HG02798 (cell line): ENCODE measurements around the gene SLCO4A1.
A peak's percentile ranks its signal among the peaks of the same experiment; 100 is the strongest.

Experiments
- ATAC-seq: cut with Tn5 transposase; IDR thresholded peaks from one replicate; pipeline ENCODE4 v1.9.1; 2021; ENCODE audit warnings: mild to moderate bottlenecking; ENCODE audit not compliant: unreplicated experiment, poor library complexity

Gene SLCO4A1, protein sequence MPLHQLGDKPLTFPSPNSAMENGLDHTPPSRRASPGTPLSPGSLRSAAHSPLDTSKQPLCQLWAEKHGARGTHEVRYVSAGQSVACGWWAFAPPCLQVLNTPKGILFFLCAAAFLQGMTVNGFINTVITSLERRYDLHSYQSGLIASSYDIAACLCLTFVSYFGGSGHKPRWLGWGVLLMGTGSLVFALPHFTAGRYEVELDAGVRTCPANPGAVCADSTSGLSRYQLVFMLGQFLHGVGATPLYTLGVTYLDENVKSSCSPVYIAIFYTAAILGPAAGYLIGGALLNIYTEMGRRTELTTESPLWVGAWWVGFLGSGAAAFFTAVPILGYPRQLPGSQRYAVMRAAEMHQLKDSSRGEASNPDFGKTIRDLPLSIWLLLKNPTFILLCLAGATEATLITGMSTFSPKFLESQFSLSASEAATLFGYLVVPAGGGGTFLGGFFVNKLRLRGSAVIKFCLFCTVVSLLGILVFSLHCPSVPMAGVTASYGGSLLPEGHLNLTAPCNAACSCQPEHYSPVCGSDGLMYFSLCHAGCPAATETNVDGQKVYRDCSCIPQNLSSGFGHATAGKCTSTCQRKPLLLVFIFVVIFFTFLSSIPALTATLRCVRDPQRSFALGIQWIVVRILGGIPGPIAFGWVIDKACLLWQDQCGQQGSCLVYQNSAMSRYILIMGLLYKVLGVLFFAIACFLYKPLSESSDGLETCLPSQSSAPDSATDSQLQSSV

GRCh38 chr20:62642051-62642665 lies at the start of gene SLCO4A1:
Gene SLCO4A1 (plus strand): TSS chr20:62642503. CDS start chr20:62656455, 13,952 bp downstream.
- ATAC-seq: peak; percentile 69

DNA sequence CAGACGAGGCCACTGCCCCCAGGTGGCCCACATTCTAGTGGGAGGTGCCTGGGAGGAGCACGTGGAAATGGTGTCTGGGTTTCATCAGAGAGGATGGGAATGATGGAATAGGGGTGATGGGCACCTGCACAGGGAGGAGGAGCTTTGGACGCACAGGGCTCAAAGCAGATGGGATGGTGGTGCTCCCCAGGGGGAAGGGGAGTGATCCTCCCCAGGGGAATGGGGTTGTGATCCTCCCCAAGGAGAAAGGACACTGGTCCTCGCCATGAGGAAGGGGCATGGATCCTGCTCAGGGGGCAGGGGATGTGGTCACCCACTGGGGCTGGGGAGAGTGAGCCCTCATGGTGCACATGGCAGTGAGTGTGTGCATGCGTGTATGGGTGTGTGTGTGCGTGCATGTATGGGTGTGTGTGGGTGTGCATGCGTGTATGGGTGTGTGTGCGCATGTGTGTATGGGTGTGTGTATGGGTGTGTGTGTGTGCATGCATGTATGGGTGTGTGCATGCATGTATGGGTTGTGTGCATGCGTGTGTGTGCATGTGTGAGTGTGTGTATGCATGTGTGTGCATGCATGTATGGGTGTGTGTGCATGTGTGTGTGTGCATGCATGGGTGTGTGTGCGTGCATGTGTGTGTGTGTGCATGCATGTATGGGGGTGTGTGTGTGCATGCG lies 49.7 kb upstream of the SLCO4A1 start:
- no peak for ATAC-seq

- no peak for ATAC-seq
Measured at GRCh38 chr20:62593616-62594015, 48.7 kb upstream of the SLCO4A1 start.

- ATAC-seq: no peak
Measured at GRCh38 chr20:62595069-62595468, 47.2 kb upstream of the SLCO4A1 start.

- ATAC-seq: no peak
Measured at GRCh38 chr20:62595491-62595890, 46.8 kb upstream of the SLCO4A1 start.

- no peak for ATAC-seq
Measured at GRCh38 chr20:62596486-62596885, 45.8 kb upstream of the SLCO4A1 start.

GRCh38 chr20:62596921-62597320 lies 45.4 kb upstream of the SLCO4A1 start:
- no peak for ATAC-seq

DNA sequence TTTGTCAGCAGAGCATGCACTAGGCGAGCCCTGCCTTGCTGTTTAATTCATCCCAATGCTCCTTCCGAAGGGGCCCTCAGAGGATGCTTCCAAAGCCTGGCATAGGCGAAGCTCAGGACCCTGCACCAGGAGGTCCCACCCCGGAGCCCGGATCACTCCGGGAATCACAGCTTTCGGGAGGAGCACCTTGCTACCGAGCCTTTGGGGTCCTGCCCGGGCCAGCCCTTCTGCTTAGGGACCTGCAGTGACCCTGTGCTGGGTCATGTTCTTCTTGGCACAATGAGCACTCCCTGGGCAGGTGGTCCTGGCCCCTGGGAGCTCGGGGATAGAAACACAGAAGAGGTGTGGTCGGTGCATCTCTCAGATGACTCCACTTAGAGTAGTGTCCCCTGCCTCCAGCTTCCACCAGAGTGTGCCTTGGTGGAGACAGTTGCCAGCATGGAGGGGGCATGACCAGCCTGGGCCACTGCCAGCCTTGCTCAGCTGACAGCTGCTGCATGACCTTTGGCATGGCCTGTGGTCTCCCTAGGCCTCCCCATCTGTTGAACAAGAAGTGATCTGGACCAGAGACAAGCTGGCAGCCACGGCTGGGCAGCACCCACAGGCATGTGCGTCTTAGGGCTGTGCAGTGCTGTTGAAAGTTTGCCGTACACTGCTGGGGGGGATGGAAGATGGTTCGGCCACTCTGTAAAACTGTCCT lies 44.7 kb upstream of the SLCO4A1 start:
- no peak for ATAC-seq

GRCh38 chr20:62598761-62599194 lies 43.5 kb upstream of the SLCO4A1 start:
- ATAC-seq: no peak

DNA sequence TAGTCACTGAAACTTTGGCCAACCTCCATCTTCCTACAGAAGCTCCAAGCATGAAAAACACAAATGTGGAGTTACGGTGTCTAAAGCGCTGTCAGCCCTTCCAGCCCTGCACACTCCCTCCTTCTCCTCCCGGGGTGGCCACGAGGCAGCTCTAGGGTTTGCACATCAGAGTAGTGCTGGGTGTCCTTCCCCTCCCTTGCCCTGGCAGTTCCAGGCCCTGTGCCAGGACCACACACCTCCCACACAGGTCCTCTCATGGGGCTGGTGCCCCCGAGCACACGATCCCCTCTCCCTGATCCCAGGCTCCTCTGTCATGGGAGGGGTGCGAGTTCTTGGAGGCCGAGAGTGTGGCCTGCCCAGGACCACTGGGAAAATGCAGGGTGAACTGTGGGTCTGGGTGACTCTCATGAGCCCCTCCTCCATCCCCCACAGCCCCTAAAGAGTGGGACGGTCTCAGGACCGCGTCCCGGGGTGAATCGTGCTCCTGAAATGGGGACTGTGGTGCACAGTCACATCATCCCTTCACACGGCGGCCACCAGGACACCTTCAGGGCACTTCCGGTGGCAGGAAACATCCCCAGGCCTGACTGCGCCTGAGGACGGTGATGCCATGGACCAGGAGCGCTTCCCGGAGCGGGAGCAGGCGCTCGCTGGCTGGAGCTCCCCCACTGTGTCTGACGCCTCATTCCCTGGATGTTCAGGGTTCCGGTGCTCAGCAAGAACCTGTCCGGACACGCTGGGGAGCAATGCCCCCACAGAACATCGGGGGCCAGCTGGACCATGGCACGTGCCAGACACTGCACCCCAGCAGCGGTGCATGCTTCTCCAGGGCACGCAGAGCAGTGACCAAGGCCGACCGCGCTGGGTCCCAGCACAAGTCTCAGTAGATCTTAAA lies 42.8 kb upstream of the SLCO4A1 start:
- no peak for ATAC-seq

DNA sequence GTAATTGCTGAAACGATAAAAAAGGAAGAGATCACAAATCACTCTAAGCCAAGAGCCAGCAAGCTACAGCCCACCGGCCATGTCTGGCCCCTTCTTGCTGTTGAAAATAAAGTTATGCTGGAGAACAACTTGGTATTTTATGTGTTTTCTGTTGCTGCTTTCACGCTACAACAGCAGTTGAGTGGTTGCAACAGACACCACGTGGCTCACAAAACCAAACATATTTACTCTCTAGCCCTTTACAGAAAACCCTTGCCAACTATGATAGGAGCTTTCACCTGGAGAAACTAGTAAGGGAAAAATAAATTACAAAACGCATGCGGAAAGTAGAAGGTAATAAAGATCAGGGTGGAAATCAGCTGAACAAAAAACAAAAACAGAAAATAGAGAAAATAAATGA lies 41.1 kb upstream of the SLCO4A1 start:
- no peak for ATAC-seq

DNA sequence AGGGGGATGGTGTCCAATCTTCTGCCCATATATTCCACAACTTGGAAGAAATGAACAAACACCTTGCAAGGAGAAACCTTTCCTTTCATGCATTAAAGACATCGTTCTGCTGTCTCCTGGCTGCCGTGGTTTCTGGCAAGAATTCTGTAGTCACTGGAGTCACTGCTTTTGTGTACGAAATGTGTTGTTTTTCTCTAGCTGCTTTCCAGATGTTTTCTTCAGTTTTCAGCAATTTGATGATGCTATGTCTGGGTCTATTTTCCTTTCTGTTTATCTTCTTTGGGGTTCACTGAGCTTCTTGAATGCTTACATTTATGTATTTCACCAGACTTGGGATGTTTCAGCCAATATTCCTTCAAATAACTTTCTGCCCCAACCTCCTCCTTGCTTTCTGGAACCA lies 40.6 kb upstream of the SLCO4A1 start:
- ATAC-seq: no peak

- no peak for ATAC-seq
Measured at GRCh38 chr20:62602550-62602949, 39.8 kb upstream of the SLCO4A1 start.

- no peak for ATAC-seq
Measured at GRCh38 chr20:62603021-62603906, 39.0 kb upstream of the SLCO4A1 start.

DNA sequence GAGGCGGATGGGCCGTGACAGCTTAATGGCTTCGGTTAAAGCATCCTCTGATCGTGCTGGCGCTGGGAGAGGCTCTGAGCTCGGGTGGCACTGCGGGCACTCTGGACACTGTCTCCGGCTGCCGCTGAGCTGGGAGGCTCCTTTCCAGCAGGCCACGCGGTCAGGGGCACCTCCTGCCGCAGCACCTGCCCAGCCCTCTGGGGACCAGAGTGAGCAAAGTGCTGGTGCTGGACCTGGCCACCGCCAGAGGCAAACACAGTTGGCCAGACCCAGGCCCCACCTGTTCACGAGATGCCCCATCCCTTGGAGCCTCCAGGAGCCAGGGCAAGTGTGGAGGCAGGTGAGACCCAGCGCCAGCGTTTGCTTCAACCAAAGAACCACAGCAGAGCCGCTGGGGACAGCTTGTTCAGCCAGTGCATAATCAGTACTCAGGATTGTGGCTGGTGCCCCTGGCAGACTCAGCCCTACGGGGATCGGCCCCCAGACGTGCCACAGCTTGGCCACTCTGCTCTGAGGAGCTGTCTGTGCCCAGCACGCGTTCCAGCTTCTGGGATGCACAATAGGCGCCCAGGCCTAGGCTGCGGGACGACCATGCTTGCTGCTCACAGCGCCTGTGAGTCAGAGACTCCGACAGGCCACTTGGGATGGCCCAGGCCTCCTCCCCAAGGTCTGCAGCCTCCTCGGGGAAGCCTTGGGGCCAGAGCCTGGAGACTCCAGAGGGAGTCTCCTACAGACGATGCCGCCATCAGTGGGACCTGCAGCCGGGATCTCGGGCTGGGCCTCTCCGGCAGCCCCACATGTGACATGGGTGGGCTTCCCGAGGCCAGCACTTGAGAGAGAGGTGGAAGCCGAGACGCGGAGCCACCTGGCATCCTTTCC lies 38.2 kb upstream of the SLCO4A1 start:
- ATAC-seq: no peak

- ATAC-seq: no peak
Measured at GRCh38 chr20:62604796-62605195, 37.5 kb upstream of the SLCO4A1 start.

- ATAC-seq: no peak
Measured at GRCh38 chr20:62605236-62605943, 36.9 kb upstream of the SLCO4A1 start.
